Fibroblast of lung (primary cell): ENCODE results near the gene OR8B8.

Source experiments
- EZH2 ChIP-seq: IDR thresholded peaks from 2 replicates; pipeline ENCODE4 v1.5.1; 2012; ENCODE audit warnings: low read length, control low read depth, mild to moderate bottlenecking; ENCODE audit errors: missing control alignments
- TF ChIP-seq, protein P1 (sequence below), 2 donors: IDR thresholded peaks in 1 of 2; conservative IDR thresholded peaks in 1 of 2; 1 replicate in 1 of 2; 2 replicates in 1 of 2; pipeline ENCODE4 v1.5.1; 2011 to 2012; ENCODE audit warnings: low read length in 2 of 2, control low read depth in 1 of 2, inconsistent platforms in 1 of 2, low read depth in 1 of 2, mild to moderate bottlenecking in 1 of 2

DNA sequence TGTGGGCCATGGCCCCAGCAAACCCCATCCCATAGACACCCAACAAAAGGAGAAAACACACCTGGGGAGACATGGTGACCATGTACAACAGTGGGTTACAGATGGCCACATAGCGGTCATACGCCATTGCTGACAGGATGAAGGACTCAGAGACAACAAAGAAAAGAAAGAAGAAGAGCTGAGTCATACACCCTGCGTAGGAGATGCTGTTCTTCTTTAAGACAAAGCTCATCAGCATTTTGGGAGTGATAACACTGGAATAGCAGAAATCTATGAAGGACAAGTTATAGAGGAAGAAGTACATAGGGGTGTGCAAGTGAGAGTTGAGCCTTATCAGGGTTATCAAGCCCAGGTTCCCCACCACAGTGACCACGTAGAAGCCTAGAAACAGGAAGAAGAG is 4.9 kb downstream of the OR8B8 start:
- TF ChIP-seq EZH2: no peak
- TF ChIP-seq, protein P1, sequence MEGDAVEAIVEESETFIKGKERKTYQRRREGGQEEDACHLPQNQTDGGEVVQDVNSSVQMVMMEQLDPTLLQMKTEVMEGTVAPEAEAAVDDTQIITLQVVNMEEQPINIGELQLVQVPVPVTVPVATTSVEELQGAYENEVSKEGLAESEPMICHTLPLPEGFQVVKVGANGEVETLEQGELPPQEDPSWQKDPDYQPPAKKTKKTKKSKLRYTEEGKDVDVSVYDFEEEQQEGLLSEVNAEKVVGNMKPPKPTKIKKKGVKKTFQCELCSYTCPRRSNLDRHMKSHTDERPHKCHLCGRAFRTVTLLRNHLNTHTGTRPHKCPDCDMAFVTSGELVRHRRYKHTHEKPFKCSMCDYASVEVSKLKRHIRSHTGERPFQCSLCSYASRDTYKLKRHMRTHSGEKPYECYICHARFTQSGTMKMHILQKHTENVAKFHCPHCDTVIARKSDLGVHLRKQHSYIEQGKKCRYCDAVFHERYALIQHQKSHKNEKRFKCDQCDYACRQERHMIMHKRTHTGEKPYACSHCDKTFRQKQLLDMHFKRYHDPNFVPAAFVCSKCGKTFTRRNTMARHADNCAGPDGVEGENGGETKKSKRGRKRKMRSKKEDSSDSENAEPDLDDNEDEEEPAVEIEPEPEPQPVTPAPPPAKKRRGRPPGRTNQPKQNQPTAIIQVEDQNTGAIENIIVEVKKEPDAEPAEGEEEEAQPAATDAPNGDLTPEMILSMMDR (conservative IDR thresholded peaks at IDR 0.05 in 1 of 2, IDR thresholded peaks at IDR 0.05 in 1 of 2; ENCODE audit: low read depth in 1 of 2, low read length in 2 of 2): no peak
